Measurements from ENCODE around the gene PYM1. TPM values are rescaled to one million over a fixed set of nuclear protein-coding genes. Genes with fewer than 3 reads are reported as not detected.
A peak's percentile ranks its signal among the peaks of the same experiment; 100 is the strongest.
"Not testable (repeated sequence)": the region's sequence is repeated elsewhere in the genome, so short reads cannot be mapped to it uniquely, and the experiment has no call there.

The PYM1 gene
- polyA plus RNA-seq, 2 of the 4 experiments (the other 2 are of a cell fraction) = 30.4 to 49.5 TPM

DNA sequence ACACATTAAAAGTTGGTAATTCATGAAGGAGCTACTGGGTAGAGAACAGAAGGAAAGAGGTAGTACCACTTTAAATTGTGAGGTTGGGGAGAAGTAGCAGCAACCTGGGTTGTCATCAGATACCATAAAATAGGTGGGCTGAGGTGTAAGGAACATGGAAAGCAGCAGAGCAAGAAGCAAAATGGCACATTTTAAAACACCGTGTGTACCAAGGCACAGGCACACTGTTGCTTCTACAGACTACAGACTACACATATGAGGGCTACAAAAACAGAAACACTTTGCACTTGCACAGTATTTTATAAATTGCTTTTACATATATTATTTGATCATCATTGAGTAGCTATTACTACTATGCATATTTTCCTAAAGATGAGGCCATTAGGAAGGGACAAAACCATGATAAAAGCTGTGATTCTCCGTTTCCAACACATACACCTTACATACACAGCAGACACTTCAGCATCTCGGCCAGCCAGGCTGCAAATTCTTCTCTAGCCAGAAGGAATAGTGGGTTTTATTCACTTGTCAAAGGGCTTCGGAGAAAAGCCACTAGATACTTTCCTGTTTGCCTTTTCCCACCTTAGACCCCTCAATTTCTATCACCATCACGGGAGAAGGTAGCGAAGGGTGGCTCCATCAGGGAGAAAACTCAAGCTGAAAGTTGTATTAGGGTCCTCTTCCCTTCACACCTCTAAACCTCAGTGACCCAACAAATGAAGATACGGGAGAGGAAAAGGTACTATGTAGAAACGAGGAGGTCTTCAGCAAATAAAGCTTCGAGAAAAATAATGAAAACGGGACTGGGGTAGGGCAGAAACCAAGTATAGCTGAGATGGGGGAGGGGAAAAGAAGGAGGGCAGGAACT, 1.6 kb downstream of the PYM1 start:
- TF ChIP-seq FOSB (CRISPR knock-in tag; IDR thresholded peaks at IDR 0.05) (no peak), EHF (CRISPR knock-in tag; IDR thresholded peaks at IDR 0.05) (no peak), MAFK (IDR thresholded peaks at IDR 0.05; ENCODE audit: partially characterized antibody) (no peak)
- TF ChIP-seq, protein P1, sequence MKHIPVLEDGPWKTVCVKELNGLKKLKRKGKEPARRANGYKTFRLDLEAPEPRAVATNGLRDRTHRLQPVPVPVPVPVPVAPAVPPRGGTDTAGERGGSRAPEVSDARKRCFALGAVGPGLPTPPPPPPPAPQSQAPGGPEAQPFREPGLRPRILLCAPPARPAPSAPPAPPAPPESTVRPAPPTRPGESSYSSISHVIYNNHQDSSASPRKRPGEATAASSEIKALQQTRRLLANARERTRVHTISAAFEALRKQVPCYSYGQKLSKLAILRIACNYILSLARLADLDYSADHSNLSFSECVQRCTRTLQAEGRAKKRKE (CRISPR knock-in tag; IDR thresholded peaks at IDR 0.05; ENCODE audit: low read depth) = no peak
- POLR2A ChIA-PET = interaction anchor here (1.7 to 2.1 kb wide), 2 partner anchors 97 to 109 kb away, joined by 10 to 12 read pairs; partner anchors contain the start of genes DNAJC14, ORMDL2 and SARNP
- CTCF ChIA-PET = interaction anchor here (0.6 to 7.7 kb wide), 27 partner anchors 11 to 209 kb away, joined by 3 to 84 read pairs (median 5); partner anchors contain the start of genes DNAJC14, MMP19, ORMDL2 and RAB5B
- no peak for DNase-seq (ENCODE audit: low read depth in 1 of 2, low spot score in 1 of 2)
- 6% methylated on average over 10 of the region's 10 CpGs for WGBS (ENCODE audit: missing lambda C conversion rate)
- peaks cover 29% of the 10 kb centered on the region for H3K4me1 ChIP-seq
- no peak for FAIRE-seq
- ATAC-seq = peak; percentile 8 to 31; a peak in 5 of 6 replicates
- H3K4me2 ChIP-seq = peak overlapping the region; percentile 90
- no peaks in the 10 kb centered on the region for H3K9me3 ChIP-seq
- H3K4me3 ChIP-seq = peak overlapping the region; percentile 89
- H3K27ac ChIP-seq = peak overlapping the region; percentile 94 to 96

DNA sequence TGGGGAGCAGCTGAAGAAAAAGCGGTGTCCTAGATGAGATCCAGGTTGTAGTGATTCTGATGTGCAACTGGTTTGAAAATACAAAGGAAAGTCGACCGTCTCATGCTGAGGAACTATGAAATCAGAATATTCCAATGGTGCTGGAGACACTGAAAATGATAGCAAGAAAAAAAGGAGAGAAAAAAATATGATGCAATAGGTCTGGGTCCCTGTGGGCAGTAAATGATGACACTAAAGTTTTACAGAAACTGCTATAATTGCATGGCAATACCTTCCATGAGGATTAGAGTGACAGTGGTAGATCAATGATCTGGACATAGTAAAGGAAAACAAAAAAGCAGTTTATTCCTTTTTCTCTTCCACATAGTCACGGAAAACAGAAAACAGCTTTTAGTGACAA, 2.3 kb downstream of the PYM1 start:
- TF ChIP-seq RFX5 (IDR thresholded peaks at IDR 0.05) (no peak), CEBPB (IDR thresholded peaks at IDR 0.05) (0 out of 4 replicates have a peak, but pooled peaks of 1 of the 2 experiments have one; percentile 11)
- ATAC-seq (no peak), DNase-seq (ENCODE audit: low read depth in 1 of 2, low spot score in 1 of 2) (no peak), FAIRE-seq (no peak)
- peak overlapping the region in 1 of 2 experiments; percentile 94; a peak in 2 of 6 replicates for H3K27ac ChIP-seq
- ChIA-PET CTCF (interaction anchor here (1.1 to 7.7 kb wide), 10 partner anchors 10 to 107 kb away, joined by 4 to 84 read pairs (median 15); partner anchors contain the start of genes DNAJC14, ORMDL2 and SARNP), POLR2A (interaction anchor here (1.7 kb wide), 1 partner anchor 96 kb away, joined by 10 read pairs; the partner anchor contains the start of gene DNAJC14)
- WGBS (ENCODE audit: missing lambda C conversion rate) = 94% methylated on average over 4 of the region's 4 CpGs
- H3K4me1 ChIP-seq = peaks cover 22% of the 10 kb centered on the region
- no peaks in the 10 kb centered on the region for H3K9me3 ChIP-seq
- H3K4me2 ChIP-seq = peak overlapping the region; percentile 90
- H3K4me3 ChIP-seq = peak overlapping the region; percentile 89; the same call in 1 of the 3 replicates

DNA sequence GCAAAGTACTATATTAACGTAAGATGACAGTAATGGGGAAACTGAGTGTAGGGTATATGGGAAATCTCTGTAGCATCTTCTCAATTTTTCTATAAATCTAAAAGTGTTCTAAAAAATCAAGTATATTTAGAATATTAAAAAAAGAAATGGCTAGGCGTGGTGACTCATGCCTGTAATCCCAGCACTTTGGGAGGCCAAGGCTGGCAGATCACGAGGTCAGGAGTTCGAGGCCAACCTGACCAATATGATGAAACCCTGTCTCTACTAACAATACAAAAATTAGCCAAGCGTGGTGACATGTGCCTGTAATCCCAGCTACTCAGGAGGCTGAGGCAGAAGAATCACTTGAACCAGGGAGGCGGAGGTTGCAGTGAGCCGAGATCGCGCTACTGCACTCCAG, 4.0 kb downstream of the PYM1 start:
- H3K4me1 ChIP-seq = peaks cover 30% of the 10 kb centered on the region
- POLR2A ChIA-PET; FAIRE-seq; H3K4me3 ChIP-seq; H3K9me3 ChIP-seq; H3K27ac ChIP-seq; DNase-seq (ENCODE audit: low read depth in 1 of 2, low spot score in 1 of 2); ATAC-seq; H3K4me2 ChIP-seq; TF ChIP-seq FOSL2 (IDR thresholded peaks at IDR 0.05): not testable (repeated sequence)
- CTCF ChIA-PET = interaction anchor here (0.7 to 7.7 kb wide), 3 partner anchors 14 to 653 kb away, joined by 3 to 84 read pairs (median 36); partner anchors contain the start of gene DNAJC14
- 92% methylated on average over 9 of the region's 9 CpGs for WGBS (ENCODE audit: missing lambda C conversion rate)
- peak; percentile 14; the same call in 1 of the 2 replicates for TF ChIP-seq FOSL2 (CRISPR knock-in tag; IDR thresholded peaks at IDR 0.05)

DNA sequence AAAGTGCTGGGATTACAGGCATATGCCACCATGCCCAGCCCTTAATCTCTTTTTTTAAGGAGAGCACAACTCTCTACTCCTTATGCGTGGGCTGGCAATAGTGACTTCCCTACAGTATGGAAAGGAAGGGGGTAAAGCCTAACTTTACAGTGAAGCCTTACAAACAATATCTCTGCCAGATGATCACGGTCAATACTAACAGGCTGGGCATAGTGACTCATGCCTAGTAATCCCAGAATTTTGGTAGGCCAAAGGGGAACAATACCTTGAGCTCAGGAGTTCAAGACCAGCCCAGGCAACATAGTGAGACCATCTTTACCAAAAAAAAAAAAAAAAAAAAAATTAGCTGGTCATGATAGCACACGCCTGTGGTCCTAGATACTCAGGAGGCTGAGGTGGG, 5.6 kb downstream of the PYM1 start:
- ATAC-seq (no peak), DNase-seq (ENCODE audit: low read depth in 1 of 2, low spot score in 1 of 2) (no peak), FAIRE-seq (no peak)
- Histone ChIP-seq H3K4me3 (no peak overlapping the region), H3K27ac (no peak overlapping the region), H3K9me3 (no peaks in the 10 kb centered on the region), H3K4me1 (peaks cover 26% of the 10 kb centered on the region), H3K4me2 (no peak overlapping the region)
- TF ChIP-seq, protein P2, sequence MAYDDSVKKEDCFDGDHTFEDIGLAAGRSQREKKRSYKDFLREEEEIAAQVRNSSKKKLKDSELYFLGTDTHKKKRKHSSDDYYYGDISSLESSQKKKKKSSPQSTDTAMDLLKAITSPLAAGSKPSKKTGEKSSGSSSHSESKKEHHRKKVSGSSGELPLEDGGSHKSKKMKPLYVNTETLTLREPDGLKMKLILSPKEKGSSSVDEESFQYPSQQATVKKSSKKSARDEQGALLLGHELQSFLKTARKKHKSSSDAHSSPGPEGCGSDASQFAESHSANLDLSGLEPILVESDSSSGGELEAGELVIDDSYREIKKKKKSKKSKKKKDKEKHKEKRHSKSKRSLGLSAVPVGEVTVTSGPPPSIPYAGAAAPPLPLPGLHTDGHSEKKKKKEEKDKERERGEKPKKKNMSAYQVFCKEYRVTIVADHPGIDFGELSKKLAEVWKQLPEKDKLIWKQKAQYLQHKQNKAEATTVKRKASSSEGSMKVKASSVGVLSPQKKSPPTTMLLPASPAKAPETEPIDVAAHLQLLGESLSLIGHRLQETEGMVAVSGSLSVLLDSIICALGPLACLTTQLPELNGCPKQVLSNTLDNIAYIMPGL (CRISPR knock-in tag; IDR thresholded peaks at IDR 0.05; ENCODE audit: borderline replicate concordance) = no peak
- TF ChIP-seq ZFP36 (IDR thresholded peaks at IDR 0.05; ENCODE audit: borderline replicate concordance, partially characterized antibody) (no peak), JUNB (IDR thresholded peaks at IDR 0.05) (no peak), TP53 (CRISPR knock-in tag; IDR thresholded peaks at IDR 0.05) (no peak), RNF2 (IDR thresholded peaks at IDR 0.05; ENCODE audit: borderline replicate concordance, low read depth) (no peak), RCOR1 (IDR thresholded peaks at IDR 0.05; ENCODE audit: low read depth, low read length) (no peak), ZSCAN20 (CRISPR knock-in tag; IDR thresholded peaks at IDR 0.05) (no peak), KDM1A (IDR thresholded peaks at IDR 0.05; ENCODE audit: low read depth) (no peak), GATA3 (IDR thresholded peaks at IDR 0.05; ENCODE audit: borderline replicate concordance) (no peak), CHD4 (IDR thresholded peaks at IDR 0.05; ENCODE audit: borderline replicate concordance) (no peak), RARB (CRISPR knock-in tag; IDR thresholded peaks at IDR 0.05) (no peak)
- TF ChIP-seq, protein P3, sequence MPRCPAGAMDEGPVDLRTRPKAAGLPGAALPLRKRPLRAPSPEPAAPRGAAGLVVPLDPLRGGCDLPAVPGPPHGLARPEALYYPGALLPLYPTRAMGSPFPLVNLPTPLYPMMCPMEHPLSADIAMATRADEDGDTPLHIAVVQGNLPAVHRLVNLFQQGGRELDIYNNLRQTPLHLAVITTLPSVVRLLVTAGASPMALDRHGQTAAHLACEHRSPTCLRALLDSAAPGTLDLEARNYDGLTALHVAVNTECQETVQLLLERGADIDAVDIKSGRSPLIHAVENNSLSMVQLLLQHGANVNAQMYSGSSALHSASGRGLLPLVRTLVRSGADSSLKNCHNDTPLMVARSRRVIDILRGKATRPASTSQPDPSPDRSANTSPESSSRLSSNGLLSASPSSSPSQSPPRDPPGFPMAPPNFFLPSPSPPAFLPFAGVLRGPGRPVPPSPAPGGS (IDR thresholded peaks at IDR 0.05) = no peak
- POLR2A ChIA-PET = no interaction called here
- CTCF ChIA-PET = interaction anchor here (1.8 to 7.7 kb wide), 2 partner anchors 9 to 15 kb away, joined by 4 to 84 read pairs; partner anchors contain the start of gene DGKA
- WGBS (ENCODE audit: missing lambda C conversion rate) = 85% methylated on average over 3 of the region's 3 CpGs

All from A549 (cell line).